NCI-H2196 treated with DMSO at 0.1 percent for 48 hours (cell line): Measurements from ENCODE around the gene EMP1.
"Not testable (repeated sequence)": the region's sequence is repeated elsewhere in the genome, so short reads cannot be mapped to it uniquely, and the experiment has no call there.

Experiments used
- DNase-seq: peaks from one replicate; lab custom pipeline; 2025; ENCODE audit not compliant: unreplicated experiment; lab: John Stamatoyannopoulos, UW

The EMP1 gene

DNA sequence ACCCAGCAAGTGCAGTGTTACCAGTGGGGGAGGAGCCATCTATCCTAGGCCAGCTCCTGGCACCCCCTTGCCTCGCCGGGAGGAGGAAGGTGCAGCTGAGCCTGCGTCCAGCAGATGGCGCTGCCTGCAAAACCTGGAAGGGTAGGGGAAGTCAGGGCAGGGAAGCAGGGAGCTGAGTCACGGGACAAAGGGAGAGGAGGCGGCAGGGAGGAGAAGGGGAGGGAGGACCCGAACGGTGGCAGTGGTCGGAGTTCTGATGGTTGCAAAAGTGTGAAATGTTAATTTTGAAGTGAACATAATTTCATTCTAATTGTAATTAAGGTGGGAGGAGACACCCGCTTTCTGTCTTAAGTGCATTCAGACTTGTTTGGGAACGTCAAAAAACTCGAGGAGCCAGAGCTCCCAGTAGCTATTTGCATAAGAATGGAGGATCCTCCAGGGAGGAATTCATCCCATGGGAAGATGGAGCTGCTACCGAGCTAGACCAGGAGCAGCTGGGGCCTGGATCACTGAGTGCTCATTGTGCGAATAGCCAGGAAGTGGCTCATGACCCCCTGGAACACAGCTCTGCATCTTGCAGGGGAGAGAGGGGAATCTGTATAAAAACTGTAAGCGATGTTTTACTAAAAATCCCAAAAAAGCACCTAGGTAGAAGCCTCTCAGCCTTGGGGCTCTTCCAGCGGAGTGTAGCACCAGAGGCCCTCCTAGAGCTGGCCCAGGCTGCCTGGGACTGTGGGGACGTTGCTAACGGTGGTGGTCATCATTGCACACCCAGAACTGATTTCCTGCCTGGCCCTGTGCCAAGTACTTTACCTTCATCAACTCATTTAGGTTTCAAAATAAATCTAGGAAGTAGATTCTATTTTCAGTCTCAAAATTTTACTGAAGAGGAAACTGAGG is 59.5 kb downstream of the EMP1 start:
- DNase-seq, result peak; percentile 62

DNA sequence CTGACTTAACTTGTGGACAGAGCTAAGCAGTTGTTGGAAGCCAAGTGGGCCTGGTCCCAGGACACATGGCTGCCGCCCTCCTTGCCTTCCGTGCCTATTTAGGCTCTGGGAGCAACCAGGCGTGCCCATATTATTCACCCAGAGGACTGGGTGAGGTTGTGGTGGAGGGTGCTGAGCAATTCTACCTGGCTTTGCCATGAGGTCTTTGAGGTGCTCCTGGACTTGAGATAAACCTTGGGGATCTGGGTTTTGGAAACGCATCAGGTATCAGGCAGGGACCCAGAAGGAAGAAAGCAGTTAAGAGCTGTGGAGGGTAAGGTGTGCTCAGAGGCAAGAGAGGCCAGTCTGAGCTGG is 60.1 kb downstream of the EMP1 start:
- no peak for DNase-seq

DNA sequence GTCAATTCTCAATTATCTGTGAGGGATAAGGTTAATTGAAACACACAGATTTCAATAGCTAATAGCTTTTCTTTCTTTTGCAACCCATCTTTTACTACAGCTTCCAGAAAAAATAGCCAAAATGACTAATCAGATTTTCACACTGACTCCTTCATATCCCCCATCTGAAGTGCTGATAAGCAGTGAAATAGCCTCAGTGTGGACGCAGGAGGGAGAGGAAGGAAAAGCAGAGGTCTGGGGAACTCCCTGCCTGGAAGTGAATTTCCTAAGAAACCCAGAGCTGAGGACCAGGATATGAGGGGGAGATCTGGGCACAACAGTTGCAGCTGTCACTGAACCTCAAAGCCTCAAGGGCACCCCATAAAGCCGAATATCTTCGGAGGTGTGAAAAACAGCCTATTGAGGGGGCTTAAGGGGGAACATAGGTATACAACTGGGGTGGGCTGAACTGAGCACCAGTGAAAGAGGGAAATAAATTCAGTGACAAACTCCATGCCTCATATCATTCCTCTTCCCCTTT is 60.9 kb downstream of the EMP1 start:
- no peak for DNase-seq

DNA sequence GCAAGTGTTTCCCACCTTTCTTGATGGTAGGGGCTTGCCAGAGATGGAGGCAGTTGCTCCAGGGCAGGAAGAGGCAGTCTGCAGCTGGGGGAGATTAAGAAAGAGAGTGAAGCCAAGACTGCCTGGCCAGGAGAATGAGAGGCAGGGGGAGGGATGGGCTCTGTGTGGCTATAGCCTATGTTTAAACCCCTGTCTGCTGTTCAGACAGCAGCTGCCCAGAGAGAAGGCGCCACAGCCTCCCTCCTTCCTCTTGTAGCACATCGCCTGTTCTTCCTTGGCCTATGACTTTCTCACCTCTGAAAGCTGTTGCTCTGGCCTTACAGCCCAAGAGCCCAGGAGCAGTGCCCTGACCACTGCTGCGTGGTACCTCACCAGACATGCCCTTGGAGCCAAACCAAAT is 61.7 kb downstream of the EMP1 start:
- no peak for DNase-seq

DNA sequence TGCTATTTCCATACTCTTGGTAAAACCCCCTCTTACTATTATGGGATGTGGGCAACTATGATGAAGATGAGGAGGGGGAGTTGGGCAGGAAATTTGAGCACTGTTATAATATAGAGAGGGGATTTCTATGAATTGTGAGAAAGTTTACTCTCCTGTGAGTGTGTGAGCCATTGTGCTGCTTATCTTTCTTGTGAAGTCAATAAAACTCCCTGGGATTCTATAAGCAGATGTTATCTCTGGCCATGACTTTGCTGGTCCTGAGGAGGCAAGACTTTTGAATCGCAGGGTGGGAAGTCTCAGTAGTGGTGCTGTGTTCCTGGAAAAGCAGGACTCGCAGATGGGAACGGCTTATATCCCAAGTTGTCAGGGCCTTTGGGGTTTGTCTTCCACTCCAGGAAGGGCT is 62.2 kb downstream of the EMP1 start:
- DNase-seq, result no peak

DNA sequence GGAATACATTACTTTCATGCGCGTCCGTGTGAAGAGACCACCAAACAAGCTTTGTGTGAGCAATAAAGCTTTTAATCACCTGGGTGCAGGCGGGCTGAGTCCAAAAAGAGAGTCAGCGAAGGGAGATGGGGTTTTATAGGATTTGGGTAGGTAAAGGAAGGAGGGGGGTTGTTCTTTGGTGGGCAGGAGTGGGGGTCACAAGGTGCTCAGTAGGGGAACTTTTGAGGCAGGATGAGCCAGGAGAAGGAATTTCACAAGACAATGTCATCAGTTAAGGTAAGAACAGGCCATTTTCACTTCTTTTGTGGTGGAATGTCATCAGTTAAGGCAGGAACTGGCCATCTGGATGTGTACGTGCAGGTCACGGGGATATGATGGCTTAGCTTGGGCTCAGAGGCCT is 63.1 kb downstream of the EMP1 start:
- DNase-seq, result not testable (repeated sequence)

DNA sequence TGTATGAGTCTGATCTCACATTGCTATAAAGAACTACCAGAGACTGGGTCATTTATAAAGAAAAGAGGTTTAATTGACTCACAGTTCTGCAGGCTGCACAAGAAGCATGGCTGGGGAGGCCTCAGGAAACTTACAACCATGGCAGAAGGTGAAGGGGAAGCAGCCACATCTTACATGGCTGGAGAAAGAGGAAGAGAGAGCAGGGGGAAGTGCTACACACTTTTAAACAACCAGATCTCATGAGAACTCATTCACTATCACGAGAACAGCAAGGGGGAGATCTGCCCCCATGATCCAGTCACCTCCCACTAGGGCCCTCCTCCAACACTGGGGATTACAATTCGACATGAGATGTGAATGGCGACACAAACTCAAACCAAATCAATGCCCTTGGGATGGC is 71.3 kb downstream of the EMP1 start:
- not testable (repeated sequence) for DNase-seq

DNA sequence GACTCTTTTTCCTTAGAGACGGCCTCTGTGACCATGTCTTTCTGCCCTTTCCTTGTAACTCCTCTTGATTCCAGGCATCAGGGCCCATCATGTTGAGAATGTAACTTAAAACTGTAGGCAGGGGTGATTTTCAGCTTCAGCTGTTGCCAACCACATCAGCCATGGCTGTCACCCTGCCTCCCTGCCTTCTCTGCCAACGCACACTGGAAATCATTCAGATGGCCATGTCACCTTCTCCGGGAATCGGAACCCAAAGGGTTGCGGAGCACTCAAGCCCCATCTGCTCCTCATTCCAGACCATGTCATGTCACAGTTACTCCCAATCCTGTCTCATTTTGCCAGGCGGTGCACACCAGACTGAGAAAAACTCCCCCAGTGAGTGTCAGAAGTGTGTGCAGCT is 72.1 kb downstream of the EMP1 start:
- DNase-seq, result no peak
